SK-N-MC (cell line): ENCODE results near the gene ITGA3.

Experiments
- EZH2 ChIP-seq: fragments of 200-600 bp; sonication (generic); IDR thresholded peaks from one replicate; pipeline ENCODE4 v1.6.1; 2017; ENCODE audit warnings: antibody characterized with exemption
- POLR2AphosphoS5 ChIP-seq: IDR thresholded peaks from 2 replicates; pipeline ENCODE4 v1.6.1; 2012; ENCODE audit warnings: mild to moderate bottlenecking, low read depth, low read length, borderline replicate concordance

DNA sequence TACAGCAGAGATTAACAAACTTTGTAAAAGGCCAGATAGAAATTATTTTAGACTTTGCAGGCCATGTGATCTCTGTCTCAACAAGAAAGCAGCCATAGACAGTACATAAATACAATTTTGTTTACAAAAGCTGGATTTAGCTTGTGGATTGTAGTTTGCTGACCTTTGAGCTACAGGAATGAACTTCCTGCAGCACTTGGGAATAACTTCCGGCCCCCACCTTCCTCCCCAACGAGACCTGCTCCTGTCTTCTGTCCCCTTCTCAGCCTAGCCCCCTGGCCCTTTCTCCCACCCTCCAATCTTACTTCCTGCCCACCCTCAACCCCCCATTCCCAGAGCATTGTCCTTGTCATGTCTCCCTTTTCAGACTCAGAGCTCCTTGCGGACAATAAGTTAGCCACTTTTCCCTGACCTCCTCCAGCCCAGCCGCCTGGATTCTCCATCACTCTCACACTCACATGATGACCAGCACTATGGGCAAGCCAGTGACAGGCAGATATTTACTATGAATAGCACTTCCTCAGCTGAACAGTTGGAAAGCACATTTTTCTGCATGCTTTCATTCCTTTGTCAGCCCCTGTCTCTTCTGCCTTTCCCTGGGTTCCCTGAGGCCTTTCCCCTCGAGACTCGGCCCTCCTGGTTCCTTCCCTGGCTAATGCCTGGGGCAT, 33.3 kb upstream of the ITGA3 start:
- TF ChIP-seq EZH2 (no peak), POLR2AphosphoS5 (no peak)
